AG09309 (cell line): ENCODE data around the gene OR10G3.
A peak's percentile ranks its signal among the peaks of the same experiment; 100 is the strongest.
"Not testable (repeated sequence)": the region's sequence is repeated elsewhere in the genome, so short reads cannot be mapped to it uniquely, and the experiment has no call there.

Experiments
- DNase-seq: peaks from one replicate; pipeline ENCODE4 v3.0.0-alpha.2; 2010; ENCODE audit warnings: low read depth
- H3K4me3 ChIP-seq: 2 replicates; pipeline ENCODE4 v1.5.1; 2011; ENCODE audit warnings: mild to moderate bottlenecking, low read depth, low read length, moderate library complexity; ENCODE audit not compliant: control insufficient read depth
- TF ChIP-seq, protein P1 (sequence below): IDR thresholded peaks from 2 replicates; pipeline ENCODE4 v1.5.1; 2011; ENCODE audit warnings: mild to moderate bottlenecking, low read depth, low read length, inconsistent platforms; ENCODE audit not compliant: insufficient read depth, control insufficient read depth; ENCODE audit errors: missing control alignments

The OR10G3 gene

DNA sequence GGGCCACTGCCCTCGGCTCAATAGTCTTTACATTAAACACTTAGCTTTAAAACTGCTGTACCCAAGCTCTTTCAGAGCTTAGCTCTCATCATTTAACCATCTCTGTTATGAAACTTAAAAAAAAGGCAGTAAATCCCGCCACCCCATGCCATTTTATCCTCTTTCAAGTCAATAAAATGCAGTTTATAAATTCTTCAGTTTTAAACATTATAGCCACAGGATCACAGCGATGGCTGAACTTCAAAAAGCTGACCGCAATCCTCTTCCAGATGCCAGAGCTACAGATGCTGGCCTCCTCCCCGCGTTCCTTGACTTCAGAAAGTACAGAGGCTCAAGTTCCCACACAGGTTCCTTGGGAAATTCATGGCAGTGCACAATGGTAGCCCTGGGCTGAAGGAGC lies 4.2 kb downstream of the OR10G3 start:
- TF ChIP-seq, protein P1, sequence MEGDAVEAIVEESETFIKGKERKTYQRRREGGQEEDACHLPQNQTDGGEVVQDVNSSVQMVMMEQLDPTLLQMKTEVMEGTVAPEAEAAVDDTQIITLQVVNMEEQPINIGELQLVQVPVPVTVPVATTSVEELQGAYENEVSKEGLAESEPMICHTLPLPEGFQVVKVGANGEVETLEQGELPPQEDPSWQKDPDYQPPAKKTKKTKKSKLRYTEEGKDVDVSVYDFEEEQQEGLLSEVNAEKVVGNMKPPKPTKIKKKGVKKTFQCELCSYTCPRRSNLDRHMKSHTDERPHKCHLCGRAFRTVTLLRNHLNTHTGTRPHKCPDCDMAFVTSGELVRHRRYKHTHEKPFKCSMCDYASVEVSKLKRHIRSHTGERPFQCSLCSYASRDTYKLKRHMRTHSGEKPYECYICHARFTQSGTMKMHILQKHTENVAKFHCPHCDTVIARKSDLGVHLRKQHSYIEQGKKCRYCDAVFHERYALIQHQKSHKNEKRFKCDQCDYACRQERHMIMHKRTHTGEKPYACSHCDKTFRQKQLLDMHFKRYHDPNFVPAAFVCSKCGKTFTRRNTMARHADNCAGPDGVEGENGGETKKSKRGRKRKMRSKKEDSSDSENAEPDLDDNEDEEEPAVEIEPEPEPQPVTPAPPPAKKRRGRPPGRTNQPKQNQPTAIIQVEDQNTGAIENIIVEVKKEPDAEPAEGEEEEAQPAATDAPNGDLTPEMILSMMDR, result no peak
- H3K4me3 ChIP-seq, result no peak overlapping the region
- DNase-seq, result no peak

DNA sequence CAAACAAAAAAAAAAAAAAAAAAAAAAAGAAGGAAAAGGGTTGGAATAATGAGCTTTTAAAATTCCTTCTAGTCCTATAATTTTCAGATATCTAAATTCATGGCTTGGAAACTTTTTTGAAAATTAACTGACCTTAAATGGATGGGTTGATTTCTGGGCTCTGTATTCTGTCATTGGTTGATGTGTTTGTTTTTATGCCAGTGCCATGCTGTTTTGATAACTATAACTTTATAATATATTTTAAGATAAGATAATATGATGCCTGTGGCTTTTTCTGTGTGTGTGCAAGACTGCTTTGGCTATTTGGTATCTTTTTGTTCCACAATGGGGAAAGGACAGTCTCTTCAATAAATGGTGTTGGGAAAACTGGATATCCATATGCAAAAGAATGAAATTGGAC lies 7.3 kb downstream of the OR10G3 start:
- no peak for DNase-seq
- TF ChIP-seq, protein P1, result no peak
- H3K4me3 ChIP-seq, result no peak overlapping the region

DNA sequence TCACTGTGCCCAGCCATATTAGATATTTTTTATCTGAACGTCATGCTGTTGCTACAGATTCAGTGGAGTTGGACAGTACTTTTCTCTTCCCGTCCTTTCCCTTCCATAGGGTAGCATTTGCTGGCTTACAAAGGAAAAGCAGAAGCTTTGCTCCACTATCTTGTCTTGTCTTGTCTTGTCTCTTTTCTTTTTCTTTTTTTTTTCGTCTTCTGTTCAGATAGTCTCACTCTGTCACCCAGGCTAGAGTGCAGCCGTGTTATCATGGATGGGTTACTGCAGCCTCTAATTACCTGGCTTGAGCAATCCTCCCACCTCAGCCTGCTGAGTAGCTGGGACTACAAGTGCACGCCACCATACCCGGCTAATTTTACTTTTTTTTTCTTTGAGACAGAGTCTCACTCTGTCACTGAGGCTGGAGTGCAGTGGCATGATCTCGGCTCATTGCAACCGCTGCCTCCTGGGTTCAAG lies 21.1 kb downstream of the OR10G3 start:
- TF ChIP-seq, protein P1, result no peak
- H3K4me3 ChIP-seq, result no peak overlapping the region
- DNase-seq, result no peak

DNA sequence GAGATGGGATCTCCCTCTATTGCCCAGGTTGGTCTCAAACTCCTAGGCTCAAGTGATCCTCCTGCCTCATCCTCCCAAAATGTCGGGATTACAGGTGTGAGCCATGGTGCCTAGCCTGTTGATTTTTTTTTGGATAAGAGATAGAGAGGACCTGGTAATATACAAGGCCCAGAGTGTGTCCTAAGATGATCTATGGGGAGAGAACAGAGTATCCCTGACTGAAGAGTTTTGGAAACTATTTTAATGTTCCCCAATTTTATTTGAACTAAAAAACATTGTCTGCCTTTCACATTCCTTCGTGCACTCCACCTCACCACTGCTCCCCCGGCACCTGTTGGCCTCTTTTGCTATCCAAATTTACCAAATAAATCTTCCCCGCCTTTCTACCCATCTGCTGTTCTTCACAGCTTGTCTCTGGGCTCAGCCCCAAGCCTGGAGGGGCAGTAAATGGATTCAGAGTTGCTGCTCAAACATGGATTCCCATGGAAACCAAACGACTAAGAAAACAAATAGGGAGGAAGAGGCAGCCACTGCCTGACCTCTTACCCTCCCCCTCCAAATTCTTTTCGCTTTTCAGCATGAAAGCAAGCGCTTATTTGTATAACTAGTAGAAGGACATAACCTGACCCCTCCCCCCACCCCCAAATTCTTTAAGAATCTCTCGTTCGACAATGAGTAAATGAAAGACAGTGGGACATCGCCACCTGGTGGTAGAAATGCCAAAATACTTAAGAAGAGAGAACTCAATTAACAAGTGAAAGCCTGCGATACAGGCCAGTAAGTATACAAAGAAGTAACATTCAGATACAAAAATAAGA lies 22.6 kb downstream of the OR10G3 start:
- TF ChIP-seq, protein P1, result peak; percentile 64
- peak overlapping the region; percentile 29 for H3K4me3 ChIP-seq
- DNase-seq, result peak; percentile 55

DNA sequence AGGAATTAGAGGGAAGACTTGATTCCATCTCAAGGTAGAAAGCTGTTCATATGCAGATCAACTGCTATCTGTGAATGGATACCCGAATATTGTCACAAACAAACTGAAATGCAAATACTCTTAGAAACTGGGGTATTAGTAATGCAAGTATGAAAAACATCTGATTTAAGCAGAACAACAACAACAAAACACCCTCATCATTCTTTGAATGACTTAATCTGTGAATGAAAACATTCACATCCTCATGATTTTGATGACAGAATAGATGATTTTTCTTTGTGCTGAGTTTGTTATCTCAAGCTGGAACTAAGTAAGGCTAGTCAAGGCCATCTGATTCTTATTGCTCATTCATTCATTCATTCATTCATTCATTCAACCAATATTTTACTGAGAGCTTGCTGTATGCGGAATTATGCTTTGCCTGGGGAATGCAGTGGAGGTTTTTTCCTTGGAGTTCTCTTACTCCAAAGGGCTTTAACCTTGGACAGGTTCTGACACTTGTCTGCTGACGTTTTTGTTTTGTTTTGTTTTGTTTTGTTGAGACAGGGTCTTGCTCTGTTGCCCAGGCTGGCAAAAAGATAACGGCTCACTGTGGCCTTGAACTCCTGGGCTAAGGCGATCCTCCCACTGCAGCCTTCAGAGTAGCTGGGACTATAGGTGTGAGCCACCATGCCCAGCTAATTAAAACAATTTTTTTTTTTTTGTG lies 23.3 kb downstream of the OR10G3 start:
- H3K4me3 ChIP-seq, result no peak overlapping the region
- DNase-seq, result no peak
- TF ChIP-seq, protein P1, result no peak

DNA sequence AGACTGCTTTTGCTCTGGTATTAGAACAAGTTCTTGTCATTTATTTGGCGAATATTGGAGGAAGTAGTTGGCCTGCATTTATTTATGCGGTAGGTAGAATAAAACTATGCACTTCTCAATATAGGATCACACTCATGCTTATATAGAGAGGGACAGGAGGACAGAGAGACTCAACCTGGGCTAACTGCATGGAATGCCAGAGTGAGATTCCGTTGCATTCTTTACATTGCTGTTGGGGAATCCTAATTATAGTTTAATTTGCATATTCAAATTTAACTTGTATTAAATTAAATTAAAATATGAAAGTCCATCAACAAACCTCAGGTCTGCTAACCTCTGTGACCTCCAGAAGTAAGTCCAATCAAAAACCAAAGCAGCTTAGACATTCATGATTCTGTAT lies 26.6 kb downstream of the OR10G3 start:
- no peak for DNase-seq
- H3K4me3 ChIP-seq, result no peak overlapping the region
- TF ChIP-seq, protein P1, result no peak

DNA sequence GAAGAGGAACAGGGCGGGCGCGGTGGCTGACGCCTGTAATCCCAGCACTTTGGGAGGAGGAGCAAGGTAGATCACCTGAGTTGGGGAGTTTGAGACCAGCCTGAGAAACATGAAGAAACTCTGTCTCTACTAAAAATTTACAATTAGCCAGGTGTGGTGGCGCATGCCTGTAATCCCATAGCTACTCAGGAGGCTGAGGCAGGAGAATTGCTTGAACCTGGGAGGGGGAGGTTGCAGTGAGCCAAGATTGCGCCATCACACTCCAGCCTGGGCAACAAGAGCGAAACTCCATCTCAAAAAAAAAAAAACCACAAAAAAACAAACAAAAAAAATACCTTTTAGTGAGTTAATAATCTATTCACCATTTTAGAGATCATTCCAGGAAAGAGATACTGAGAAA lies 35.3 kb downstream of the OR10G3 start:
- H3K4me3 ChIP-seq, DNase-seq: not testable (repeated sequence)
